COLO668 (cell line): ENCODE data around the gene FGF2.
"Not testable (repeated sequence)": the region's sequence is repeated elsewhere in the genome, so short reads cannot be mapped to it uniquely, and the experiment has no call there.

ENCODE experiments used
- DNase-seq: peaks from one replicate; lab custom pipeline; 2025; ENCODE audit not compliant: unreplicated experiment; lab: John Stamatoyannopoulos, UW

Gene FGF2

DNA sequence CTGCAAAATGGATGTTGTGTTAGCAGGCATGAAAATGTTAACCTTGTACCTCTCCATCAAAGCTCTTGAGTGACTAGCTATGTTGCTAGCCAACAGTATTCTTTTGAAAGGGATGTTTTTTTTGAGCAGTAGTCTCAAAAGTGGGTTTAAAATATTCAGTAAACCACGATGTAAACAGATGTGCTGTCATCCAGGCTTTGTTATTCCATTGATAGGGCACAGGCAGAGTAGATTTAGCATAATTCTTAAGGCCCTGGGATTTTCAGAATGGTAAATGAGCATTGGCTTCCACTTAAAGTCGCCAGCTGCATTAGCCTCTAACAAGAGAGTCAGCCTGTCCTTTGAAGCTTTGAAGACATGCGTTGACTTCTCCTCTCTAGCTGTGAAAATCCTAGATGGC, 18.4 kb downstream of the FGF2 start:
- DNase-seq: no peak

DNA sequence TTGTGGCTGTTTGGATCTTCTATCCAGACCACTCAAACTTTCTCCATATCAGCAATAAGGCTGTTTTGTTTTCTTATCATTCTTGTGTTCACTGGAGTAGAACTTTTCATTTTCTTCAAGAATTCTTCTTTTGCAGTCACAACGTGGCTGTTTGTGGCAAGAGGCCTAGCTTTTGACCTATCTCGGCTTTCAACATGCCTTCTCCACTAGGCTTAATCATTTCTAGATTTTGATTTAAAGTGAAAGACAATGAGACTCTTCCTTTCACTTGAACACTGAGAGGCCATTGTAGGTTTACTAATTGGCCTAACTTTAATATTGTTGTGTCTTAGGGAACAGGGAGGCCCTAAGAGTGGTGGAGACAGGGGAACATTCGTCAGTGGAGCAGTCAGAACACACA, 19.1 kb downstream of the FGF2 start:
- DNase-seq: no peak

DNA sequence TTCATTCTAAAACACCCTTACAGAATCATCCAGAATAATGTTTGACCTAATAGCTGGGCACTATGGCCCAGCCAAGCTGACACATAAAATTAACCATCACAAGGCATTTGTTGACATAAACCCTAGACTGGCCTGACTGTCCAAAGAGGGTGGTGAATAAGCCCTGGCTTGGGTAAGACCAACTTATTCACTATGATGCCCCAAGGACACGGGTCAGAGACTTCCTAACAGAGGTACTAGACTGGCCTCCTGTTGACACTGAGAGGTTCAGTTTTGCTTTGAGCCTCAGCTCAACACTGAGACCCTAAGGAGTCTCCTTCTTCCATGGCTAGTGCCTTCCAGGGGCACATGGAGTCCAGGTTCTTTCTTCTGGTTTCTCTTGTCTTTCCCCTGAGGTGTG, 21.3 kb downstream of the FGF2 start:
- DNase-seq: no peak

DNA sequence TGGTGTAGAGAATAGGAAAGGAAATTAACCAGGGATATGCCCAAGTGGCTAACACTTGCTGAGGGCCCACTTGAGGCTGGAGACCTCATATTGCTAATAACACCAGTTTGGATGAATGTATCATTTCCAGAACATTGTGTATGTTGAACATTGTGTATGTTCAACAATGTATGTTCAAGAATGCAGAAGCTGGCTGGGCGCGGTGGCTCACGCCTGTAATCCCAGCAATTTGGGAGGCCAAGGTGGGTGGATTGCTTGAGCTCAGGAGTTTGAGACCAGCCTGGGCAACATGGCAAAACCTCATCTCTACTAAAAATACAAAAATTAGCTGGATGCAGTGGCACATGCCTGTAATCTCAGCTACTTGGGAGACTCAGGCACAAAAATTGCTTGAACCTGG, 23.2 kb downstream of the FGF2 start:
- DNase-seq: not testable (repeated sequence)

DNA sequence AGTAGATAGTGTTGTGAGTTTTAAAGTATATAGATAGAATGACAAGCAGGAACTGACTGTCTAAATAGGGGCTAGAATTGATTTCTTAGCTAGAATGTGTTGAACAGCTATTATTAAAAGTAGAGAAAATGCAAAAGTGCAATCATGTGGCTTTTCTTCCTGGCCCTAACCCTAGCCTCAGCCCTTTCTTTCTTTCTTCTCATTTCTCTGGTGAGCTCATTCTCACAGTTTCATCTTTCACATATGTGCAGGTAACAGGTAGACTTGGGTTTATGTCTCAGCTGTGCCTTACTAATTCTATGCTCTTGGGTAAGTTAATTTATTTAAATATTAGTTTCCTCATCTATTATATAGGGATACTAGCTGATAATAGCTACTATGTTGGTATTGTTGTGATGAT, 24.9 kb downstream of the FGF2 start:
- no peak for DNase-seq

DNA sequence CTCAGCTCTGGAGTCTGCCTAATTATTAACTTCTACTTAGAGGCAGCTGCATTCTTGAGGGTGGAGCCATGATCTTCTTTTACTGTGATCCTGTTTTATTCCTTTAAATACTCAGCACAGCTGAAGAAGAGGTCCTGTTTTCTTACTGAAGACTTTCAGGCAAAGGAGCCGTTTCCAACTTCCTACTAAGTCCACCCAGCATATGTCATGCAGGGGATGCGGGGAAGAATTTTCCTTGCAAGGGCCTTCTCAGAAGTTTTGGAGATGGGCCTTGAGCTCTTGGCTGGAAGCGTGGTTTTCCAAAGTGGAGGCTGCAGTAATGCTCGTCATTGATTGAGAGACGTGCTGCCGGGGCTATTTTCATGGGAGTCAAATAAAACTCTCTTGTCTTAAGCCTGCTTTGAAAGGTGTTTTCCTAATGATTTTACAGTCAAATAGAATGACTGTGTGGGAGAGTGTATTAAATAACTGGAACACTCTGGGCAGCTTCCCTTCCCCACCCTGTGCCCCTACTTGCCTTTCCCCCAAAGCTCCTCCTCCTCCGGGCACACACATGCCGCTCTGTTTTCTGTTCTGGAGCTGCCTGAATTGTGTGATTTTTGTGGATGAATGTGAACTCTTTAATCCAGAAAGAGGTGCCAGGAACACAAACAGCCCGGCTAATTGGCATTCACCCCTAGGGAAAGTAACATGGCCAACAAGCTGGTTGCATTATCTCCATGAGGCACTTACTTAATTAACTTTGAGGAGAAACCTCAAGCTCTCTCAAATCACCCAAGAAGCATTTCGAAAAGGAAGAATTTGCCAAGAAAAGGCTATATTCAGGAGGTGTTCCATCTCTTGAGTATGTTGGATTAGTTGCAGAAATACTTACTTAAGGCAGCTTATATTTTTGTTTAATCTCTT, 28.1 kb downstream of the FGF2 start:
- no peak for DNase-seq

DNA sequence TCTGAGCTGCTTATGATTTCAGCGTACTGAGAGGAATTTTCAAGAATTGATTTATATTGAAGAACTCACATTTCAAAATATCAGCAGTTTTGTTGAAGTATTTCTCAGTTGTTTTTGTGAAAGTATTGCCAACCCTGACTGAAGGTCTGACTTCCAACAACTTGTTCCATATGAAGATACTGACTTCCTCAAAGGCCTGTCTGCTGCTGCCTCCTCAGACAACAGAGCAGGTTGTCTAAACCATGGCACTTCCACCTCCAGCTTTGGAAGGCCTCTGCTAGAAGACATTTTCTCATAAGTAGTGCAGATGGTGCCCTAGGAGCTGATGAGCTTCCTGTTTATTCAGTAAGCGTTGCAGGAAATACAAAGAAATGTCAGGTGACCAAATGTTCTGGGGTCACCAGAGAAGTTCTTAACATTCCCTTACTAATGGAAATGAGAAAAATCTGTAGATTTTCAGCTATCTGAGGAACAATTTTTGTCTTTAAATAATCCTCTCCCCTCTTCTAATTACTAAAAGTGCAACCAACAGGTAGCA, 28.8 kb downstream of the FGF2 start:
- DNase-seq: no peak

DNA sequence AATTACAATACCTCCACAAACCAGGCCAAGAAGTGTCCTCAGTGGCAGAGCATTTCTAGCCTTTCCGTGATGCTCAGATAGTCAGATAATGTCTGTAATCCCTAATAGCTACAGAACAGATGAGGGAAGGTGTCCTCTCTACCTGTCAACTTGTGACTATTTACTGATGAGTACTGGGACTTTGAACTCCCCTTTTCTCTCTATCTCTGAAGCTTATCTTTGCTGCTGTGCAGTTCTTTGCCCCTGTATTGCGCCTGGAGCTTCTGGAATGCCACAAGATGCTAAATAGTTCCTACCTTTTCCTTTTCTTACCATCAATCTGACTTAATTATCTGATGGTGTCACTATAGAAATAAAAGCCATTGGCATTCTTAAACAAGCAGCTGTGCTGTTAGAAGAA, 30.5 kb downstream of the FGF2 start:
- DNase-seq: no peak

DNA sequence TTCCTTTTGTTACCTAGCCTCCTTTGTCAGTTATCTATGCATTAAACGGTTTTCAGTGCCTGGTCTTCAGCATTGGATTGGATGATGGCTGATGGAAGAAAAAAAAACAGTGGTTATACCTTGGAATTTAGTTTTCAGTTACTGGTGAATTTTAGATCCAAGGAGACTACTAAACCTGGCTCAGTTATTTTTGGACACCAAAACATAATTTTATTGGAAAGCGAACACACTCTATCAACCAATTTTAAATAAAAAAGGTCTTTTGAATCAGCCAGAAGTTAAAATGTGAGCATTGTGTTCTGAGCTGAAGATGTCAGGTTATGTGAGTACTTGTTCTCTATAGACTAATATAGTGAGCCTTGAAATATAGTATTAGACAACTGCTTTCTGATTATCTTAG, 32.1 kb downstream of the FGF2 start:
- DNase-seq: no peak

DNA sequence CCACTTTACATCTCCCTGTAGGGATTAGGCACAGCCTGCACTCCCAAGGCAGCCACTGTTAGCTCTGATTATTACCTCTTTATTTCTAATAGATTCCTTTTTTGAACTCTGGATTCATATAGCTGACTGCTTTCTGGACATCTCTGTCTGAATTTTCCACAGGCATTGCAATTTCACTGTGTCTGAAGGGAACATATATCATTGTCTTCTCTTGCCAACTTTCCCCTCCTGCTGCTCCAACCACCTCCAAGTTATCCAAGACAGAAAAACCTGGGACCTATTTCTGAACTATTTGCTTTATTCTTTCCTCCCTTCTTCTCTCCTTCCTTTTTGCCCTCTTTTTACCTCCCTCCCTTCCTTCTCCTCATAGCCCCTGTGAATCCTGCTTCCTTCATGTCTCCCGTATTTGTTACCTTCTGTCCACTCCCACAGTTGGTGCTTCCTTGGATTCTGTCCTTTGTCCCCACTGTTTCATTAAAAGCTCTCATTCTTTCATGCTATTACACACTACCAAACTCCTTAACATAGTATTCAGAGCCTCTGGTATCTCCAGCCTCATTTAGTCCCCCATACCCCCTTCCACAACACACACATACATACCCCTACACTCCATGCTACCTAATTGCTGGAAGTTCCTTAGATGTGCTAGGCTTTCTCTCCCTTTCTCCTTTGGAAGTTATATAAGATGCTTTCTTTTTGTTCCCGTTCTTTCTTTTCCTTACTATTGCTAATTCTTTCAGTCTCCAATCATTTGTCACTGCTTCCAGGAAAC, 34.7 kb downstream of the FGF2 start:
- no peak for DNase-seq

DNA sequence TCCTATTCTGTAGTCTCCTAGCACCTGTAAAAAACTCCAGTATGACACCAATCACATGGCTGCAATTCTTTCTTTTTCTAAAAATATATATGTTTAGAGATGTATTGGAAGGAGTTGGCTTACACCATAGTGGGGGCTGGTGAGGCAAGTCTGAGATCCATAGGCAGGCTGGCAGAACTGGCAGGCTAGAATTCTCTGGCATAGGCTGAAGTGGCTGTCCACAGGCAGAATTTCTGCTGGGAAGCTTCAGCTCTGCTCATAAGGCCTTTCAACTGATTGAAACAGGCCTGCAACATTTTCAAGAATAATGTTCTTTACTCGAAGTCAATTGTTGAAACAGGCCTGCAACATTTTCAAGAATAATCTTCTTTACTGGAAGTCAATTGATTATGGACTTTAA, 37.0 kb downstream of the FGF2 start:
- no peak for DNase-seq

DNA sequence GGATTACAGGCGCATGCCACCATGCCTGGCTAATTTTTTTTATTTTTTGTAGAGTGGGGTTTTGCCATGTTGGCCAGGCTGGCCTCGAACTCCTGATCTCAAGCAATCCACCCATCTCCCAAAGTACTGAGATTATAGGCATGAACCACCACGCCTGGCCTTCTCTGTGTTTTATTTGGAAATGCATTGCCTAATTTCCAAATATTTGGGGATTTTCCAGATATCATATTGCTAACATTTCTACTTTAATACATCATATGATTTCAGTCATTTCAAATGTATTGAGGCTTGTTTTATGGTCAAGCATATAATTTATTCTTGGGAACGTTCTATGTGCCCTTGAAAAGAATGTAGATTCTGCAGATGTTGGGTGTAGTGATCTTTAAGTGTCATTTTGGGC, 38.8 kb downstream of the FGF2 start:
- no peak for DNase-seq

DNA sequence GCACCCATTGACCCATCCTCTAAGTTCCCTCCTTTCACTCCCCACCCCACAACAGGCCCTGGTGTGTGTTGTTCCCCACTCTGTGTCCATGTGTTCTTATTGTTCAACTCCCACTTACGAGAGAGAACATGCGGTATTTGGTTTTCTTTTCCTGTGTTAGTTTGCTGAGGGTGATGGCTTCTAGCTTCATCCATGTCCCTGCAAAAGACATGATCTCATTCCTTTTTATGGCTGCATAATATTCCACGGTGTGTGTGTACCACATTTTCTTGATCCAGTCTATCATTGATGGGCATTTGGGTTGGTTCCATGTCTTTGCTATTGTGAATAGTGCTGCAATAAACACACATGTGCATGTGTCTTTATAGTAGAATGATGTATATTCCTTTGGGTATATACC, 41.6 kb downstream of the FGF2 start:
- DNase-seq: not testable (repeated sequence)

DNA sequence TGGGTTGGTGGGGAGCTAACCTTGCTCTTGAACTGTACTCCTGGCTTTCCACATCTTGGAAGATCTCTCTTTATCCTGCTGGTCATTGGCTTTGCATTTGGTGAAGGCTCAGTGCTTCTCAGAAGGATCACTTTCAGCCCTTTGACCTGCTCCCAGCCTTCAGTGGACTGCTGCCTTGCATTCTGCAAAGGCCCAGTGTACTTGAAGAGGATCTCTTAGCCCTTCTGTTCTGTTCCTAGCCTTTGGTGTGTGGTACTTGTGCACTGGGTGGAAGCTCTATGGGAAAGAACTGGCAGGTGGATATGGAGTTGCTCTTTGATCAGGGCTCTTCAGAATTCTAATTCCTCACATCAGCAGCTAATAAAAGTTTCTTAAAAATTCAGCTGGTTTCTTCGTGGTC, 46.5 kb downstream of the FGF2 start:
- DNase-seq: no peak

DNA sequence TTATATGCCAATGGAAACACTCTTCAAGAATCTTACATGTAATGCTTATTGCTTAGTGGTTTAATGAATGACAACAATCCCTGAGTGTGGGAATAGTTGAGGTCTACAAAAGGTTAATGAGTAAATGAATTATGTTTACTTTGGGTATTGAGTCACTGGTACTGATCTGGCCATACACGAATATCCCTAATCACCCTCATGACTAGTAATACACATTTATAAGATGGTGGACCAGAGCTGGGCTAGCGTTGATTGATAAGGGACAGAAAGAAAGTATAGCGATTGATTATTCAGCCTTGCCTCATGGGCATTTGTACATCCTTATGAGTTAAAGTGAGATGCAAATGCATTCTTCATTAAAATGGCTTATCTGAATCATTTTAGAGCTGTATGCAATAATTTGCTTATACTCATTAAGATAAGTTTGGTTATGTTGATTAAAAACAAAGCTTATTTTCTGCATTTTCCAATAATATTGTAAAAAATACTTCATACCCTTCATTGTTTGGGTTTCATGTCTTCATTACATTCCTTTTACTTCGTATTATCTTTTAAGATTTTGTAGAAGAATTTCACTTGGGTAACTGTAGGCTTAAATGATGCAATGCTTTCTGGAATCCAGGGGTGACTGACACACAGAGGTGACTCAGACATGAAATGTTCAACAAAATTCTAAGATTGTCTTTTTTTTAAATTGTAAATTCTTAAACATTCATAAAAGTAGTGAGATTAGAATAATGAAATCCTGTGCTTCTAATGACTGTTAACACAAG, 47.4 kb downstream of the FGF2 start:
- no peak for DNase-seq

DNA sequence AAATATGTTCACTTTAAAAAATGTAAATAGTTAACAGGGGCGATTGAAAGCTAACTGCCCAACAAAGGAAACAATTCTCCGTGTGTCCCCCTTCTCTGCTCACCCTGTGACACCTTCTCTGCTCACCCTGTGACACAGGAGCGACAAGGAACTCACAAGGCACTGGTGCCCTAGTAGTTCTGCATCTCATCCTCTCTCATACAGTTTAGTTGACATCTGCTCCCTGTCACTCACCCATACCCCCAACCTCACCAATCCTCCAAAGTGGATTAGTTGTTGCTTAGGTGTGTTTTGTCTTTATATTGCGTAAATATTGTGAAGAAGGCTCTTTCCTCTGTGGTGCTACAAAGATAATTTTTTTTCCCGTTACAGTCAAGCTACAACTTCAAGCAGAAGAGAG, 49.3 kb downstream of the FGF2 start:
- no peak for DNase-seq

DNA sequence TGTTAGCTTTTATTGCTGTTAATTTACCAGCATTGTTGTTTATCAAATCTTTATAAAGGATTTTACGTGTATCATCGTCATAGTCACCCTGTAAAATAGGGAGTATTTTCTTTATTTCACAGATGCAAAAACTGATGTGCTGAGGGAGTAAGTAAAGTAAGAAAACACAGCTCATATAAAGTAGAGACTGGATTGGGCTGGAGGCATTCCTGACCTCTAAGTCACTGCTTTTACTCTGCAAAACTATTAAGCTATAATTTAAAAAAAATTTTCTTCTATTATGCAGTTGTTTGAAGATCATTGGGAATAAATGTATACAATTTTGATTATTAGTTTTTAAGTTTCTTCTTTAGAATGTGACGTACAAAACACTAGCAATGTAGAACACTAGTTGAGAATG, 49.8 kb downstream of the FGF2 start:
- DNase-seq: no peak

DNA sequence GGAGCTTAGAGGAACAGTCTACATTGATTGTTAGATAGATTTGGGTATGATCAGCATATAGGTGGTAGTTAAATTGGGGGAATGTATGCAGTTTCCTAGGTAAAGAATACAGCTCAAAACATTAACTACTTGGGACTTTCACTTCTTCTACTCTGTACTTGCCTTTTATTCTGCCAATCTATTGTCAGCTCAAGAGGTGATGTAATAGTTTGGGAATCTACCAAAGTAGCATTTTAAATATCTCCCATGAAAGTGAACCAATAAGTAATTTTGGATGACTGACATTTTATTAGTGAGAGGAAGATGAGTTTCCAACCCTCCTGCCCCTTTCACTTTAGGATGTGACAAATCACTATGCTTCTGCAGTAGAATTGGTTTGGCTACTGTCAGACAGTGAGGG, 52.4 kb downstream of the FGF2 start:
- DNase-seq: no peak

DNA sequence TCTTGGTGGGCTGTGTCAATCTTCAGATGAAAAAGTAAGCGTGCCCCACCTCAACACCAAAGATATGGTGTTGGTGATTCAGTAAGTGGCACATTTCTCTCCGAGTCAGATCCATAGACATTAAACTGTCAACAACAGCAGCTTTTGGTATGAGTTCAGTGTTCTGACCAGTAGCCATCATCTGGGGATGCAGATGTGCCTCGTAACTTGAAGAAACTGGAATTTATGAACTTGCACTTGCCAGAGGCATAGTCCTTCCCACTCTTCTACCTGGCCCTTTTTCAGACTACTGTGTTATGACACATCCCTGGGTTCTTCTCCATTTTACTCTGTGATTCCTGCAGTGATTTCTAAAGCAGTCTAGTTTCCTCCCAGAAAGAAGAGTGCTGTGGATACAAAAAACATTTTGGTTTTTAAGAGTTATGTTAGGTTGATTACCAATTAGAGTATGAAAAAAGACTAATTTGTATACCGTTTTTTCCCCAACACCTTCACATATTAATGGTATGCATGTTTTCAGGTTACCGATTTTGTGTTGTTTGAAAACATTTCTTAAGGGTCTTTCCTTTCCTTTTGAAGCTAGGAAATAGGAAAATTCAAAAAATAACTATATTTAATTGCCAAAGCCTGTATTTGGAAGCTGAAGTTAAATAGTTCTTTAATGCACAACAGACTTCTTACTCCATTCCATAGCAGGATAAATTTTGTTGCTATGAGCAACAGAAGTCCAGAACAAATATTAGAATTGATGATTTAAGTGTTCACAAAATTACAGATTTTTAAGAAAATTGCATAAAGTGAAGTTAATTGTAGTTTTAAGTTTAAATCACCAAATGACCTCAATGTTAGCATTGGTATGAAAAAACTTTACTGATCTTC, 56.5 kb downstream of the FGF2 start:
- no peak for DNase-seq

DNA sequence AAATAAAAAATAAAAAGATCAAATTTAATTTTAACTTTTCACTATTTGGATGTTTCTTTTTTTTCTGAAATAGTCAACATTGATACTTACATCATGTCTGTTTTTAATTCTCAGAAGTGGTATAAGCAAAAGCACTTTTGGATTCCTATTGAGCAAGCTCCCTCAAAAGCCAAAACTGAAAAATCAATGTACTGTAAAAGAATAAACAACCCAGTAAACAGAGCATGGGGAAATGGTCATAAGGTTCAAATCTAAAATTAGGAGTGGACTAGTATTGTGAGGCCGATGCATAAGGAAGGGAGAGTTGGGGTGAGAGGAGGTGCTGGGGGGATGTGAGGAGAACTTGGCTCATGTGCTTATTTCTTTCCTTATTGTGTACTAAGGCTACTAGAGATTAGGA, 57.9 kb downstream of the FGF2 start:
- no peak for DNase-seq
